Esophagus mucosa (tissue), 1 donor: ENCODE results near the gene POLDIP3. TPM values are rescaled to one million over a fixed set of nuclear protein-coding genes. Genes with fewer than 3 reads are reported as not detected.
"Not testable (repeated sequence)": the region's sequence is repeated elsewhere in the genome, so short reads cannot be mapped to it uniquely, and the experiment has no call there.

Source experiments
- ATAC-seq: fragments of 200-7000 bp; cut with Tn5 transposase; one replicate; pipeline ENCODE4 v1.9.1; 2020
- total RNA-seq: library from RNA; stranded (reverse); gene quantifications from one replicate; pipeline ENCODE4 v1.2.4, GENCODE V29; 2023
- donor health status: DM: yes; HTN: yes; CAD: no.

Gene POLDIP3
- total RNA-seq, 1 donor from 2014 or later = 43.9 TPM

DNA sequence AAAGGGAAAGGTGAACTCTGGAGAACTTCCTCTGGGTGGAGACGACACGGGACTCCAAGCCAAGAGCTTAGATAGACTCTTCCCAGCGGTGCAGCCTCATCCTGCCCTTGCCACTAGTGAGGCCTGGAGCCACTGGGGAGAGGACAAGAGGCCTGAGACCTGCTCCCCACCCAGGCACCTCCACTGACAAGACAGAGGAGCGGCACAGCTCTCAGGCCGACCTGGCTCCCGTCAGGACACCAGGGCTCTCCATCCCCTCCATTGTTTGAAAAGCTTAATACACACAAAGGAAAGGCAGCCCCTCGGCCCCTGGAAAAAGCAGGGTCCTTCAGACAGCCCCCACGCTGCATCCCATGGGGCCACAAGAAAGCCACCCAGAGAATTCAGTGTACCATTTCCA, 29.6 kb downstream of the POLDIP3 start:
- ATAC-seq = no peak

DNA sequence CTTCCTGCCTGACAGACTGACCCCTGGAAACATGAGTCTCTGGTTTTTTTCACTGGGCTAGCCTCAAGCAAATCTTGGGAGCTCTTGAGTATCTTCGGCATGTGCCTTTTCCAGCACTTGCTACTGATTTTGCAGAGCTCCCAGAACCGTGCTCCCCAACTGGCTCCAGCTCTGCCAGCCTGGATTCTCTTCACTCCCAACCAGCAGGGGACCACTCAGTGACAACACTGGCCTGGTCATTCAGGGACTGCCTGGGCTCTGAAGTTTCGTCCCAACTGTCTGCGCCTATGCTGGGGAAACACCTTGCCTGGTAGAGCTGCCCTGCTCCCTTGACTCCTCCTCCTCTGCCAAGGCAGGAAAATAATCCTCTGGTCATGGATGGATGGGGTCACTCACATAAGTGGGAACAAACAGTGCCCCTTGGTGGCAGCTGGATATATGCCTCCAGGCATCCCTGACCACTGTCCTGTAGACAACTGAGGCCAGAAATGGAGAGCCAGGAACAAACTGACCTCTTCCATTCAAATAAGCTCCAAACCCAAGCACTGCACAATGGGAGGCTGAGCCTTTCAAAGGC, 30.2 kb downstream of the POLDIP3 start:
- no peak for ATAC-seq

DNA sequence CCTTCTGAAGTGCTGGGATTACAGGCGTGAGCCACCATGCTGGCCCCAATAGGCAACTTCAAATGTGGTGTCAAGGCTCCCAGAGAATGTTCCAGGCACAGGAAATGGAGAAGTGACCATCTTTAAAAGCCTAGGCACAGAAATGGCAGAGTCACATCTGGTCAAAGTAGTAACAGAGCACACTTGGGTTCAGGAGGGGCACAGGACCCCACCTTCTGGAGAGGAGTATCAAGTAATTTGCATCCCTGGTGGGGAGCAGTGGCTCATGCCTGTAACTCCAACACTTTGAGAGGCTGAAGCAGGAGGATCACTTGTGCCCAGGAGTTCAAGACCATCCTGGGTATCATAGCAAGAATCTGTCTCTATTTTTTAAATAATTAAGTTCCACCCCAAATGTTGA, 31.7 kb downstream of the POLDIP3 start:
- no peak for ATAC-seq

DNA sequence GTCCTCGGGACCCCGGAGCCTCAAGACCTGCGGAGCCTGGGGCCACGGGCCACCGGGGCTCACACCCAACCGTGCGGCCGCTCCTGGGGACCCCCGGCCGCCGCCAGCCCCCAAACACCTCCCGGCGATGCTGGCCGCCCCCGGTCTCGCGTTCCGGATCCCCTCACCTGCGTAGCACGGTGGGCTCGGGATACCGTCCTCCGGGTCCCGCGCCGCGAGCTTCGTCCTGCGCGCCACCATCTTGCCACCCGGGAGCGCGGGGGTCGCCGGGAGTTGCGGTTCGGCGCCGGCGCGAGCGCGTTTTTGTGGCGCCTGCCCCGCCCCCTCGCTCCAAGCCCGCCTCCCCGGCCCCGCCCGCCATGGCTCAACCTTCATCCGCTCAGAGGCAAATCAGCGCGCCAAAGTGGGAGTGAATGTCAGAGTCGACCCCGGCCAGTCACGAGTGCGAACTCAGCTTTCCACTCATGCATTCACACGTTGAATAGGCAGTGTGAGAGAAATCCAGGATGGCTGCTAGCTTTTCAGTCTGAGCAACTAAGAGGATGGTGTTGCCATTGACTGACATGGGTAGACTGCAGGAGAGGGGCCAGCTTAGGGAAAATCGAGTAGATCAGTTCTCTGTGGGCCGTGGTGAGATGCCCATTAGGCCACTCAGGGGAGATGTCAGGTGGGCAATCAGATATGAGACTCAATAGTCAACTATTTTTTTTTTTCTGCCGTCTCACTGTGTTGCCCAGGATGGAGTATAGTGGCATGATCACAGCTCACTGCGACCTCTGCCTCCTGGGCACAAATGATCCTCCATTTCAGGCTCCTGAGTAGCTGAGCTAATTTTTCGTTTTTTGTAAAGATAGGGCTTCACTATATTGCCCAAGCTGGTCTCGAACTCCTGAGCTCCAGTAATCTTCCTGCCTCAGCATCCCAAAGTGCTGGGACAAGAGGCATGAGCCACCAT, 32.6 kb downstream of the POLDIP3 start:
- ATAC-seq = peak; percentile 76

DNA sequence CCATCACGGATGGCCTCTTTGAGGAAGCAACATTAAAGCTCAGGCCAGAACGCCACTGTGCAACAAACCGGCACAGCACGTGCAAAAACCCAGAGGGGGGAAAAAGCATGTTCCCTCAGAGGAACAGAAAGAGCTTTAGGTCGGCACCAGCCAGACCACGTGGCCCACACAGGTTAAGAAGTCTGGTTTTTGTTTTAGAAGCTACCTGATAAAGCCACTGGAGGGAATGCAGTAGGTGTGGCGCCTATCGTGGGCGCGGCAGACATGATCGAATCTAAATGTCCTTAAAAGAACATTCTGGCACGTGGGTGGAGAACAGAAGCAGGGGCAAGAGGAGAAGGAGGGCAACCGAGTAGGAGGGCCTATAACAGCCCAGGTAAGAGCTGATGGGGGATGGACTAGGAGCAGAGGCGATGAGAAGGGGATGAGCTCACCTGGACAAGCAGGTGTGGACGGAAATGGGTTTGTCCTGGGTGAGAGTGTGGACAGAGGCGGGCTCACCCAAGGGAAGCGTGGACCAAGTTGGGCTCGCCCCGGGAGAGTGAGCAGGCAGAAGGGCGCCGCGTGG, 33.4 kb downstream of the POLDIP3 start:
- ATAC-seq = peak; percentile 68

DNA sequence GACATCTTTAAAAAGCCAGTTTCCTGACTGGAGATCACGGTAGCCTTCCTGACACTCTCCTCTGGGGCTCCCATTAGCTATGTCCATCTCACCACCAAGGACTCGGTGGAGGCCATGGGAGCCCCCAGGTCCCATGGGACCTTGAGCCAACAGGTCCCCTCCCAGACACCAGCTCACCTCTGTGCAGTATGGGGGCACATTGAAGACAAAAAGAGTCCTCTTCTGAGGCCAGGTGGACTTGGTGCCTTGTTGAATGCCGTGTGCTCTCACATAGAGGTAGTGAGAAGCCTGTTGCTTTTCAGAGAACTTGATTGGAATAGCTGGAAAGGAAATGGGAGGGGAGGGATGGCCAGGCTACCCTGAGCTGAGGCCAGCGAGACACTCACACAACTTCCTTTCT, 34.6 kb downstream of the POLDIP3 start:
- ATAC-seq = not testable (repeated sequence)

DNA sequence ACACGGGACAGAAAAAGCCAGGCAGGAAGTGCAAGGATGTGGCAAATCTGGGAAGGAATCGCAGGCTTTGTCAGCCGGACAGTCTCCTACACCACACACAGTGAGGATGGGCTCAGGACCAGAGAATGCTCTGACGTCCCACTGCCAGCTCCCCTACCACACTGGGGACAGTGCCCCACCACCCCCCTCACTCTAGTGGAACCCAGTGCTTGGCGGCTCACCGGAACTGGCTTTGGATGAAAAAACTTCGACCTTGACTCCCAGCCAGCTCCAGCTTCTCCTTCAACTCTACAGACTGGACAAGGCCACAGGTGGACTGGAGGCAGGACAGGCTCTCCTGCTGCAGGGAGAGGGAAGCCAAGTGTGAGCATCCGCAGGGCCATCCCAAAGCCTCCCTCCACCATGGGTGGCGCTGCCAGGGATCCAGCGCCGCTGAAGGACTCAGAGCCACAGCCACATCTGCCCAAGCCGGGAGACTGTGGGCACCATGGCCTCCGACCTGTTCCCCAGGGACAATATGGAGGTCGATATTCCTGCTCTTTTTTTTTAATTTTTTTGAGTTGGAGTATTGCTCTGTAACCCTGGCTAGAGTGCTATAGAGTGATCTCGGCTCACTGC, 37.0 kb downstream of the POLDIP3 start:
- no peak for ATAC-seq

DNA sequence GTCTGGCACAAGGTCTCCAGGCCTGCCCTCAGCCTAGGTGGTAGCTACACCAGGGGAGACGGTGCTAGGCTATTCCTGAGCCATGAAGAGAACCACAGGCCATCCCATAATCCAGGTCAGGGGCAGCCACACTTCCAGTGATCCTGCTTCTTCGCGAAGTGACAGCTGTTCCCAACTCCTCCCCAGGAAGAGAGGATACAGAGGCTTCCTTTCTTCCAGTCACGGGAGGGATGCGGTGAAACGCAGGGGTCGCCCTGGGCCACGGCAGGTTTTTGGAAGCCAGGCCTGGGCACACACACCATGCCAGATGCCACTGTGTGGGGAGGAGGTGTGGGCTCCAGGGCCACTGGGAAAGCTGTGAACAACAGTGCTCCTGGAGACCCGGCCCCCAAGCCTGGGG, 37.5 kb downstream of the POLDIP3 start:
- not testable (repeated sequence) for ATAC-seq

DNA sequence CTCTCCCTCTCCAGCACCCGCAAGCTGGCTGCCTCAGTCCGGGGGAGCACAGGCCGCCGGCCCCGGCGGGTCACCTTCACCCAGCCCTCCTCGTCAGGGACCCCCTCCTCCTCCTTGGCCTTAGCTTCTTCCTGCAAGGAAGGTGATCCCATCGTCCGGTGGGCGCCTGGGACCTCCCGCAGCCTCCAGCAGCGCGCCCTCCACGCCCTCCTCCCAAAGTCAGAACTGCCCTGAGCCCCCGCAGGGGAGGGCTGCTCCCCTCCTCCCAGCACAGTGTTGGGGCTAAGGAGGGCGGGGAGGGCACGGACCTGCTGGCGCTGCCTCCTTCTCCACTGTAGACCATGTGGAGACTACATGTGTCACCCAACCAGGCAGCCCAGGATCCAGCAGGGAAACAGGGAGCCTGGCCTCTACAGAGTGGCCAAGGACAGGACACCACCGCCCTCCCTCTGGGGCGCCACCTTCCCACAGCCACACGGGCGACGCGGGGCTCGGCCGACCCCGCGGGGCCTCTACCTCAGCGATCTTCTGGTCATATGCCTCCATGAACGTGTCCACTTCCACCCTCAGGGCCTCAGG, 38.6 kb downstream of the POLDIP3 start:
- peak; percentile 3 for ATAC-seq

DNA sequence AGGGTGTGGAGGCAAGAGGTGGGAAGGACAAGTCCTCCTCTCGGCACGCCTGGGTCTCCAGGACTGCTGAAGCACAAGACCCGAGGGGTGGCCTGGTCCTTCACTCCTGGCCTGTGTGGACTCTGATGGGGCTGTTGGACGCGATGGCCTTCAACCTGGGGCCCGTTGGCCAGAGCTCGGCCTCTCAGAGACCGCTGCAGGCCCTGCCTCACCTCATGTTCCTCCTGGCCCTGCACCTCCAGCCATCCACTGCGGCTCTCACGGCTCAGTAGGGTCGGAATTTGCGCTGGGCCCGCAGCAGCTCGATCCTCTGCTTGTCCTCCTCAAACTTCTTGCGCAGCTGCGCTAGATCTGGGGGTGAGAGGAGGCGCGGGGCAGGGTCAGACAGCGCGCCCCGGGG, 40.2 kb downstream of the POLDIP3 start:
- not testable (repeated sequence) for ATAC-seq

DNA sequence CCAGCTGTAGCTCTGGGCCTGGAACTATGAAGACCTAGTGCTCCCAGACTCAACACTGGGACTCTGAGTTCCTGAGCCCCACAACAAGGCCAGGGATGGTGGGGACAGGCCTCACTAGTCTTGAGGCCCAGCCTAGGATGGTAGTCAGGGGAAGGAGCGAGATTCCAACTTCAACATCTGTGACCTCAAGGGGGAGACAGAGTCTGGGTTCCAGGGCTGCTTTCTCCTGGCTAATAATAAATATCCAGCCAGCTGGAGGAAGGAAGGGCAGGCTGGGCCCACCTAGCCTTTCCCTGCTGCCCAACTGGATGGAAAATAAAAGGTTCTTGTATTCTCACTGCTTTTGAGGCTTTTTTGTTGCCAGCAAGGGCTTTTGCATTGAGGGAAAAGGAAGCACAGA, 40.6 kb downstream of the POLDIP3 start:
- ATAC-seq = not testable (repeated sequence)

DNA sequence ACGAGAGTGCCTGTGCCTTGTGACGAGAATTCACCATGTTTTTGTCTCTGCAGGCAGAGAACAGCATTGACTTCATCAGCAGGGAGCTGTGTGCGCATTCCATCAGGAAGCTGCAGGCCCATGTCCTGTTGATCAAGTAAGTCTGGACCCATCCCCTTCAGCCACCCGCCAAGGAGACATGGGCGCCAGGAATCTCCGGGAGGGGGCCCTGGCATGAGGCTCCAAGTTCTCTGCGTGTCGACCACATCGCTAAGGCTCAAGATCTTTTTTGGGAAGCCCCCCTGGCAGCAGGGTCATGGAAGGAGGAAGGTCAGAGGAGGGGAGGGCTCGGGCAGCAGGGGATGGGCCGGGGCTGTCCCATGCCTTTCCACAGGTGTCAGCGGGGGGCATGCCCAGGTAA, 43.6 kb downstream of the POLDIP3 start:
- ATAC-seq = not testable (repeated sequence)

DNA sequence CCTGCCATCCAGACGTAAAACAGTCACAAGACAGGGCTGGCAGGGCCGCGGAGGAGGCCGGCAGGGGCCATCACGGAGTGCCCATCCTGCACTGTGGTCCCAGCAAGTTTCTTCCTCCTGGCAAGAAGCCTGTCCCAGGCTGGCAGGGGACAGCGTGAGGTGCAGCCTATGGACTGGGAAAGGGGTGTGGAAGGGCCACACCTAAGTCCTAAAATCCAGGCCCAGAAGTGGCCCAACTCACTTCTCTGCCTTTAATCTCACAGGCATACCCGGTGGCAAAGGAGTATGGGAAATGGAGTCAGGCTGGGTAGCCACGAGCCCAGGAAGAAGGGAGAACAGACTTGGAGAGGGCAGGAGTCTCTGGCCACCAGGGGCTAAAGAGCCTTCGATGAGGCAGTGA, 44.1 kb downstream of the POLDIP3 start:
- not testable (repeated sequence) for ATAC-seq

DNA sequence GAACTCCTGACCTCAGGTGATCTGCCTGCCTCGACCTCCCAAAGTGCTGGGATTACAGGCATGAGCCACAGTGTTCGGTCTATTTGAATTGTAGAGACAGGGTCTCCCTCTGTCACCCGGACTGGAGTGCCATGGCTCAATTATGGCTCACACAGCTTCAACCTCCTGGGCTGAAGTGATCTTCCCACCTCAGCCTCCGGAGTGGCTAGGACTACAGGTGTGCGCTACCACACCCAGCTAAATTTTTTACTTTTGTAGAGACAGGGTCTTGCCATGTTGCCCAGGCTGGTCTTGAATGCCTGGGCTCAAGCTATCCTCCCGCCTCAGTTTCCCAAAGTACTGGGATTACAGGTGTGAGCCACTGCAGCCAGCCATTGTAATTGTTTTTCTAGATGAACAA, 46.7 kb downstream of the POLDIP3 start:
- not testable (repeated sequence) for ATAC-seq

DNA sequence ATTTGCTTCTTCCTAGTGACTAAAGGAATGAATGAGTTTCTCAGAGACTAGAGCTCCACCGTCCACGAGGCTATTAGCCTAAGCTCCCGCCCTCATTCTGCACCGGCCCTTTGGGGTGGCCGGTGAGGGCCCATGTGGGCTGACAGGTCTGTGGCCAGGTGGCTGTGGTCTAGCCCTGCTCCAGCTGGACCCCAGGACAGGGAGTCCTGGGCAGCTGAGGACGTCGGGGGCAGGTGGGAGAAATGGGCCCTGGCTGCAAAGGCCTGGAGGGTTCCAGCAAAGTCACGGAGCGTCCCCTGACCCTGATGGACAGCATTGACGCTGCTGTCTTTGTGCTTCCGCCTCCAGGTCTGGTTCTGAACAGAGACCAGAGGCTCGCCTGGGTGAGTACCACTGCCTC, 48.7 kb downstream of the POLDIP3 start:
- ATAC-seq = no peak

DNA sequence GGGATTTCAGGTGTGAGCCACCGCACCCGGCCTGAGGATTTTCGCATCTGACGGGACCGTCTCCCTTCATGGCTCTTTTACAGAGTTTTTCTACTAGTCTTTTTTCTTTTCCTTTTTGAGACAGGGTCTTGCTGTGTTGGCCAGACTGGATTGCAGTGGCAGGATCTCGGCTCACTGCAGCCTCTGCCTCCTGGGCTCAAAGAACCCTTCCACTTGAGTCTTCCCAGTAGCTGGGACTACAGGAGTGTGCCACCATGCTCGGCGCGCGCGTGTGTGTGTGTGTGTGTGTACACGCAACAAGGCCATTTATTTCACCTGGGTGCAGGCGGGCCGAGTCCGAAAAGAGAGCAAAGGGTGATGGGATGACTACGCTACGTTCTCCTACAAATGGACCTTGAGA, 50.0 kb downstream of the POLDIP3 start:
- ATAC-seq = no peak

DNA sequence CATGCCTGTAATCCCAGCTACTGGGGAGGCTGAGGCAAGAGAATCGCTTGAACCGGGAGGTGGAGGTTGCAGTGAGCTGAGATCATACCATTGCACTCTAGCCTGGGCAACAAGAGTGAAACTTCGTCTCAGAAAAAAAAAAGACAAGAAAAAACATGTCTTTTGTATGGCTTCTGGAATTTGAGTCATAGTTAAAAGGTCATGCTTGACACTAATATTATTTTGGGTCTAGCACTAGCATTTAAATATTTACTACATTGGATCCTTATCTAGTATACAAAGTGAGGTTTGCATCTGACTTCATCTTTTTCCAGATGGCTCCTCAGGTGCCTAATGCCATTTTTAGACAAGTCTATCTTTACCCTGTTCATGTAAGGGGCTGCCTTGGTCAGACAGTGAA, 50.7 kb downstream of the POLDIP3 start:
- ATAC-seq = not testable (repeated sequence)

DNA sequence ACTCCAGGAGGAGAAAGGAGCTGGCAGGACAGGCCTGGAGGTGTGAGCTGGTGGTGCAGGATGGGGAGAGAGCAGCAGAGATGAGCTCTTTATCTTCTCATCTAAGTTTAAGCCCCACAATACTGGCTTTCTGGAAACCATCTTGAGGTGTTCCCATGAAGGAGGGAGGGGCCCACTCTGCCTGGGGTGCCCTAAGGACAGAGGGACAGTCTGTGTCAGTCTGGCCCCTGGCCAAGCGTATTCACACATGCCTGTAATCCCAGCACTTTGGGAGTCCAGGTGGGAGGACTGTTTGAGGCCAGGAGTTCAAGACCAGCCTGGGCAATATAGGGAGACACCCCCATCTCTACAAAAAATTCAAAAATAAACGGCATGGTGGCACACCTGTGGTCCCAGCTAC, 52.0 kb downstream of the POLDIP3 start:
- no peak for ATAC-seq

DNA sequence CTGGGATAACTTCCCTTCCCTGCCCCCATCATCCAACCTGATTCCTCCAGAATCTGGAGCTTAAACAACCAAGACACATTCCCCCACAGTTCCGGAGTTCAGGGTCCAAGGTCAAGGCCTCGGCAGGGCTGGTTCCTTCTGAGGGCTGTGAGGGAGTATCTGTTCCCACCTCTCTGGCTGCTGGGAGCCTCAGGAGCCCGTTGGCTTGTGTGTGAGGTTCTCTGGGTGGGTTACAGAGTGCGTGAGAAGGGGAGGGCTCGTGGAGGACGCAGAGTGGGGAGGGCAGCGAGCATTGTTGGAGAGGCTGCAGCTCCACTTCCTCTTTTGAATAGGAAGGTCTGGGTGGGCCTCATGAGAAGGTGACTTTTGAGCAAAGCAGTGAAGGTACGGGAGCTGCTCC, 52.4 kb downstream of the POLDIP3 start:
- ATAC-seq = no peak

DNA sequence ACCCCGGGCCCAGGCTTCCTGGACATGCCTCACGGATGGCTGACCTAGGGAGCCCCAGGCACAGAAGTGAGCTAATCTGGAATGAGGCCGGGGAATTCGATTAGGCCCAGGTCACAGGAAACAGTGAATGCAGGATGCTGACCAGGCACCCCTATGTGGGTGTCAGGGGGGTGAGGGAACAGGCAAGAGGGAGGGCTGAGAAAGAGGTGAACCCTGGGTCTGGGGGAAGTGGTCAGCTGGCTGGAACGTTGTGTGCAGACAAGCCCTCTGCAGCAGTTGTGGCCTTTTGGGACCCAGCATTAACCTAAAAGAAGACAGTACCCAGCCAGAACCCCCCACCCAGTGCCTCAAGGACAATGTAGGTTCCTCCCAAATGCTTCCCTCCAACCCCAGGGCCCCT, 52.8 kb downstream of the POLDIP3 start:
- no peak for ATAC-seq

DNA sequence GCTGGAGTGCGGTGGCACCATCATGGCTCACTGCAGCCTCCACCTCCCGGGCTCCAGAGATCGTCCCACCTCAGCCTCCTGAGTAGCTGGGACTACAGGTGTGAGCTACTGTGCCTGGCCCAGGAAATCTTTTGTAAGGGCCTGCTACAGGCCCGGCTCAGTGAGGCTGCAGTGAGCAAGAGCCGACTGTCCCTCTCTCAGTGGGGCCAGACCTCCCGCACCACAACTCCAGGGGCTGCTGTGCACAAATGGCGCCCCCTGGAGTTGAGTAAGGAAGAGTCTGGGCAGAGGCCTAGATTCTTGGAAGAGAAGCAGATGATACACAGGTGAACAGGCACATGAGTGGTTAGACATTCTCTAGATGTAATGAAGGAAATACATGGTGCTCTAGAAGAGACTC, 53.9 kb downstream of the POLDIP3 start:
- ATAC-seq = peak; percentile 7

DNA sequence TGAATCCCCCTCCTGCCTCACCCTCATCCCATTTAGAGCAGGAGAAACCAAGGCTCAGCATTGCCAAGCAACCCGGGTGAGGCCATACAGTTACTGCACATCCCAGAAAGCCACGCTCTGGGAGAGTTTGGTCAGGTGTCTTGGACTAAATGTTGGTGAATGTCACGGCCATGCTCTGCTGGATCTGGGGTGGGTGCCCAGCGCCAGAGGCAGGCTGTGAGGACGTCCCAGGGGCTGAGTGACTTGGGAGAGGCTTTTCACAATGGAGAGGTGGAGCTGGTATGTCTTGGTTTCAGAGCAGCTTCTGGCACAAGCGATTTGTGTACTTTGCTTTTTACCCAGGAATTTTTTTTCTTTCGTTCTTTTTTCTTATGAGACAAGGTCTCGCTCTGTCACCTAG, 54.3 kb downstream of the POLDIP3 start:
- ATAC-seq = peak; percentile 17
